Medulla oblongata (tissue), 1 donor: ENCODE results near the gene ARFGAP1.

Experiments
- DNase-seq: peaks from one replicate; pipeline ENCODE4 v3.0.0-alpha.2; 2015; ENCODE audit errors: extremely low spot score

ARFGAP1 gene

GRCh38 chr20:63259734-63260460, 12.7 kb upstream of the ARFGAP1 start:
- DNase-seq = no peak

GRCh38 chr20:63260521-63260920, 12.1 kb upstream of the ARFGAP1 start:
- DNase-seq = no peak

- DNase-seq = no peak
Observed at GRCh38 chr20:63261060-63261794, 11.4 kb upstream of the ARFGAP1 start.

GRCh38 chr20:63261795-63262528, 10.7 kb upstream of the ARFGAP1 start:
- no peak for DNase-seq

- DNase-seq = no peak
Observed at GRCh38 chr20:63262836-63263235, 9.8 kb upstream of the ARFGAP1 start.

- DNase-seq = no peak
Observed at GRCh38 chr20:63264000-63264399, 8.6 kb upstream of the ARFGAP1 start.

GRCh38 chr20:63264519-63264918, 8.1 kb upstream of the ARFGAP1 start:
- no peak for DNase-seq

GRCh38 chr20:63265891-63266515, 6.6 kb upstream of the ARFGAP1 start:
- DNase-seq = no peak

- DNase-seq = no peak
Observed at GRCh38 chr20:63267691-63268090, 4.9 kb upstream of the ARFGAP1 start.

GRCh38 chr20:63268256-63268655, 4.4 kb upstream of the ARFGAP1 start:
- no peak for DNase-seq

GRCh38 chr20:63268671-63269439, 3.8 kb upstream of the ARFGAP1 start:
- no peak for DNase-seq

GRCh38 chr20:63269724-63270123, 2.9 kb upstream of the ARFGAP1 start:
- DNase-seq = no peak

- no peak for DNase-seq
Observed at GRCh38 chr20:63270606-63271325, 1.8 kb upstream of the ARFGAP1 start.

GRCh38 chr20:63273059-63273579, 506 bp downstream of the ARFGAP1 start:
- DNase-seq = no peak

GRCh38 chr20:63273635-63274380, 1.2 kb downstream of the ARFGAP1 start:
- DNase-seq = no peak

GRCh38 chr20:63274381-63275228, 2.0 kb downstream of the ARFGAP1 start:
- DNase-seq = no peak

- no peak for DNase-seq
Observed at GRCh38 chr20:63275825-63276224, 3.2 kb downstream of the ARFGAP1 start.

- DNase-seq = no peak
Observed at GRCh38 chr20:63276956-63277355, 4.3 kb downstream of the ARFGAP1 start.
